GM20000 (cell line): ENCODE data around the gene TRIM69.
"Not testable (repeated sequence)": the region's sequence is repeated elsewhere in the genome, so short reads cannot be mapped to it uniquely, and the experiment has no call there.

ENCODE experiments used
- DNase-seq: peaks from one replicate; pipeline ENCODE4 v3.0.0; 2012; ENCODE audit warnings: low spot score
- TF ChIP-seq, protein P1 (sequence below): IDR thresholded peaks from 2 replicates; pipeline ENCODE4 v1.5.1; 2012; ENCODE audit warnings: mild to moderate bottlenecking, control low read depth; ENCODE audit errors: extremely low read depth, missing control alignments

The TRIM69 gene, protein sequence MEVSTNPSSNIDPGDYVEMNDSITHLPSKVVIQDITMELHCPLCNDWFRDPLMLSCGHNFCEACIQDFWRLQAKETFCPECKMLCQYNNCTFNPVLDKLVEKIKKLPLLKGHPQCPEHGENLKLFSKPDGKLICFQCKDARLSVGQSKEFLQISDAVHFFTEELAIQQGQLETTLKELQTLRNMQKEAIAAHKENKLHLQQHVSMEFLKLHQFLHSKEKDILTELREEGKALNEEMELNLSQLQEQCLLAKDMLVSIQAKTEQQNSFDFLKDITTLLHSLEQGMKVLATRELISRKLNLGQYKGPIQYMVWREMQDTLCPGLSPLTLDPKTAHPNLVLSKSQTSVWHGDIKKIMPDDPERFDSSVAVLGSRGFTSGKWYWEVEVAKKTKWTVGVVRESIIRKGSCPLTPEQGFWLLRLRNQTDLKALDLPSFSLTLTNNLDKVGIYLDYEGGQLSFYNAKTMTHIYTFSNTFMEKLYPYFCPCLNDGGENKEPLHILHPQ

DNA sequence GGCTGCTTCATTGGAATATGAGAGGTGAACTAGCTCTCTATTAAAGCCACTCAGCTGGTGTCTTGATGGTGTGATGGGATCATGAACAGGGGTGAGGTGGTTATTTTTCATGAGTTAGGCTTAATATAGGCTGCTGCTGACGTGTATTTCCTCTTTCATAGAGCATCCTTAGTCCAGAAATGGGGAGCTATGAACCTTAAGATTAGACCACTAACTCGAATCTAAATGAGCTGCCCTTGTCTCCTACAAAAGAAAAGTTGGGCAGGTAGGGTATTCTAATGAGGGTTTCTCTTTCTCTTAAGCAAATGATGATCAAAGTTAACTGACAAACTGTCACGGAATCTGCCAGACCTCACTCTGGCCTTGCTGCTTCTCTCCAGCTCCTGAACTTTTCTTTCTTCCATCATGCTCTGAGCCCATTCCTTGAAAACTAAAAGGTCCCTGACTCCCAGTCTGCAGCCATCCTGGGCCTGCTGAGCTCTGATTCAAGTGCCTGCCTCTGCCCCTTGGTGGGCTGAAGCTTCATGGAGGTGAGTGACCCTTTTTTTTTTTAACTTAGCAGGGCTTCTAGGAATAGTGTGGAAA, at the start of gene TRIM69:
TSS of gene TRIM69 (plus strand) at position 348 of the 585 bp plus-strand sequence. CDS start at position 525, 177 bp downstream.
- TF ChIP-seq, protein P1, sequence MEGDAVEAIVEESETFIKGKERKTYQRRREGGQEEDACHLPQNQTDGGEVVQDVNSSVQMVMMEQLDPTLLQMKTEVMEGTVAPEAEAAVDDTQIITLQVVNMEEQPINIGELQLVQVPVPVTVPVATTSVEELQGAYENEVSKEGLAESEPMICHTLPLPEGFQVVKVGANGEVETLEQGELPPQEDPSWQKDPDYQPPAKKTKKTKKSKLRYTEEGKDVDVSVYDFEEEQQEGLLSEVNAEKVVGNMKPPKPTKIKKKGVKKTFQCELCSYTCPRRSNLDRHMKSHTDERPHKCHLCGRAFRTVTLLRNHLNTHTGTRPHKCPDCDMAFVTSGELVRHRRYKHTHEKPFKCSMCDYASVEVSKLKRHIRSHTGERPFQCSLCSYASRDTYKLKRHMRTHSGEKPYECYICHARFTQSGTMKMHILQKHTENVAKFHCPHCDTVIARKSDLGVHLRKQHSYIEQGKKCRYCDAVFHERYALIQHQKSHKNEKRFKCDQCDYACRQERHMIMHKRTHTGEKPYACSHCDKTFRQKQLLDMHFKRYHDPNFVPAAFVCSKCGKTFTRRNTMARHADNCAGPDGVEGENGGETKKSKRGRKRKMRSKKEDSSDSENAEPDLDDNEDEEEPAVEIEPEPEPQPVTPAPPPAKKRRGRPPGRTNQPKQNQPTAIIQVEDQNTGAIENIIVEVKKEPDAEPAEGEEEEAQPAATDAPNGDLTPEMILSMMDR = no peak
- no peak for DNase-seq

DNA sequence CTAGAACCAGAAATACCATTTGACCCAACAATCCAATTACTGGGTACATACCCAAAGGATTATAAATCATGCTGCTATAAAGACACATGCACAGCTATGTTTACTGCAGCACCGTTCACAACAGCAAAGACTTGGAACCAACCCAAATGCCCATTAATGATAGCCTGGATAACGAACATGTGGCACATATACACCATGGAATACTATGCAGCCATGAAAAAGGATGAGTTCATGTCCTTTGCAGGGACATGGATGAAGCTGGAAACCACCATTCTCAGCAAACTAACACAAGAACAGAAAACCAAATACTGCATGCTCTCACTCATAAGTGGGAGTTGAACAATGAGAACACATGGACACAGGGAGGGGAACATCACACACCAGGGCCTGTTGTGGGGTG, 47.0 kb upstream of the TRIM69 start:
- DNase-seq = not testable (repeated sequence)

DNA sequence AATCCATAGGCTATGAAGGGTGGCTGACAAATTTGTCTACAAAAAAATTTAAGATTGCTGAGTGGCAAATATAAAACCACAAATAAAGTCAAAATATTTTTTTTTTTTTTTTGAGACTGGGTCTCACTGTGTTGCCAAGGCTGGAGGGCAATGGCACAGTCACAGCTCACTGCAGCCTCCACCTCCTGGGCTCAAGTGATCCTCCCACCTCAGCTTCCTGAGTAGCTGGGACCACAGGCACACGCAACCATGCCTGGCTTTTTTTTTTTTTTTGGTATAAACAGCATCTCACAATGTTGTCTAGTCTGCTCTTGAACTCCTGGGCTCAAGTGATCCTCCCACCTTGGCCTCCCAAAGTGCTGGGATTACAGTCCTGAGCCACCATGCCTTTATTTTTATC, 46.1 kb upstream of the TRIM69 start:
- DNase-seq = not testable (repeated sequence)

DNA sequence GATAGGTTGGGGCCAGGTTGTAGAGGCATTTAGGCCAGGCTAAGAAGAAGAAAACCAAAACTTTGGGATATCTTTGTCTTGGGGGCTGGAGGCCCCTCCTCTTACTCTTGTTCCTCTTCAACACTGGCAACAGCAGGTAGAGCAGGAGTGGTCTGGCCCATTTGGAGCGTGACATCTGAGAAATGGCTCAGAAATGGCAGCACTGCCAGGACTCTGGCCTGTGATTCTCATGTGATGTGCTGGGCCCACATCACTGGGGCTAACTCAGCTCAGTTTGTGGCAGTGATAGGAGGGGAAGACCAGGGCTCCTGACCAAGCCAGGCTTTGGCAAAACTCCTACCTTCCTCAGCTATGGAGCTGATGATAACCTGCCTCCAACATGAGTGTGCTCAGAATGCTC, 43.7 kb upstream of the TRIM69 start:
- no peak for DNase-seq
- TF ChIP-seq, protein P1 = no peak

DNA sequence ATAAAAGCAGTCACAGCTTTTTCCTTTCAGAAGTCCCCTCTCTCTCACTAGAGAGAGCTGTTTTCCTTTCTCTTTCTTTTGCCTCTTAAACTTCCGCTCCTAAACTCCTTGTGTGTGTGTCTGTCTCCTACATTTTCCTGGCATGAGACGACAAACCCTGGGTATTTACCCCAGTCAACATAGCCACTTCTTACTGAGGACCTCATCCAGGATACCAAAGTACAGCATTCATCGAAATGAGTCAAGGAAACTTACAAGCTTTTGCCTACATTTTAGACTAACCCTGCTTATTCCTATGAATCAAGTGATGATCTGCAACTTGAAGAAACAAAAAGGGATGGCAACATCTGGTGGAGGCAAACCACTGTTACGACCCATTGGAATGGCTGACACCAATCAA, 41.9 kb upstream of the TRIM69 start:
- TF ChIP-seq, protein P1 = no peak
- DNase-seq = no peak

DNA sequence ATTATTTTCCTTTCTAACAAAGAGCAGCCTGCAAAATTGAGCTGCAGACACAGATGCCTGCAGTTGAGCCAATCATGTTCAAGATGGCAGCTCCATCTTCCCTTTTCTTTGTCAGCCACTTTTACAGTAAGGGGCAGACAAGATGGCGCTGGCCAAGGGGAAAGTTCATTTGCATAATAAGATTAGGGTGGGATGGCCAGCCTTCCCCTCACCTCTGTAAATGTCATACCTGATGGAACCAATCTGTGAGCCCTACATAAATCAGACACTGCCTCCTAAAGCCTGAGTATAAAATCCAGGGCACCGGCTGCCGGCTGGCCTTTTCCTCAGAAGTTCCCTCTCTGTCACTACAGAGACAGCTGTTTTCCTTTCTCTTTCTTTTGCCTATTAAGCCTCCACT, 41.0 kb upstream of the TRIM69 start:
- TF ChIP-seq, protein P1 = no peak
- DNase-seq = no peak

DNA sequence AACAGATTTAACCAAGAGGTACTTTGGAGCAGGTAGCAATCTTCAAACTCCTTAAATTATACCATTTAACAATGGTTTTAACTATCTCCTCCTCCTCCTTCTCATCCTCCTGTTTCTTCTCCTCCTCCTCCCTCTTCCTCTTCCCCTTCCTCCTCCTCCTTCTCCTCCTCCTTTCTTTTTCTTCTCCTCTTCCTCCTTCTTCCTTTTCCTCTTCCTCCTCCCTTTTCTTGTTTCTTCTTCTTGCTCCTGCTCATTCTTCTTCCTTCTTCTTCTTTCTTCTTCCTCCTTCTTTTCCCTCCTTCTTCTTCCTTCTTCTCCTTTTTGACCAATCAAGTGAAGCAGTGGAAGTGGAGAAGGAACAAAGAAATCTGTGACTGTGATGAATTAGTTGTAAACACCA, 39.3 kb upstream of the TRIM69 start:
- TF ChIP-seq, protein P1 = no peak
- DNase-seq = no peak

DNA sequence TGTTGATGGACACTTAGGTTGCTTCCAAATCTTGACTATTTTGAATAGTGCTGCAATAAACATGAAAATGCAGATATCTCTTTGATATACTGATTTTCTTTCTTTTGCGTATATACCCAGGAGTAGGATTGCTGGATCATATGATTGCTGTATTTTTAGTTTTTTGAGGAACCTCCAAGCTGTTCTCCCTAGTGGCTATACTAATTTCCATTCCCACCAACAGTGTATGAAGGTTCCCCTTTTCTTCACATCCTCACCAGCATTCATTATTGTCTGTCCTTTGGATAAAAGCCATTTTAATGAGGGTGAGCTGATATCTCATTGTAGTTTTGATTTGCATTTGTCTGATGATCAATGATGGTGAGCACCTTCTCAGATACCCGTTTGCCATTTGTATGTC, 37.7 kb upstream of the TRIM69 start:
- DNase-seq = no peak
- TF ChIP-seq, protein P1 = no peak

DNA sequence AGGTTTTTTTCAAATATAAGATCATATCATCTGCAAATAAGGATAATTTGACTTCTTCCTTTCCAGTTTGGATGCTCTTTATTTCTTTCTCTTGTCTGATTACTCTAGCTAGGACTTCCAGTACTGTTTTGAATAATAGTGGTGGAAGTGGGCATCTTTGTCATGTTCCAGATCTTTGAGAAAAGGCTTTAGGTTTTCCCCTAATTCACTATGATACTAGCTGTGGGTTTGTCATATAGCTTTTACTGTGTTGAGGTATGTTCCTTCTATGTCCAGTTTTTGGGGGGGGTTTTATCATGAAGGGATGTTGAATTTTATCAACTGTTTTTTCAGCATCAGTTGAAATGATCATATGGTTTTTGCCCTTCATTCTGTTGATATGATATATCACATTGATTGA, 35.7 kb upstream of the TRIM69 start:
- DNase-seq = not testable (repeated sequence)
